ENCODE data around the gene ACOX3. TPM values are rescaled to one million over a fixed set of nuclear protein-coding genes. Genes with fewer than 3 reads are reported as not detected.

Gene ACOX3
- total and polyA plus RNA-seq, 2 of the 8 experiments (the other 6 are each of a cell fraction or from before 2014, with no cell fraction given) = 2.5 to 9.9 TPM

GRCh38 chr4:8376361-8377102 is 64.0 kb downstream of the ACOX3 start:
- H3K27ac ChIP-seq (ENCODE audit: low read depth, low read length) = no peak overlapping the region
- no peak overlapping the region for H2AK5ac ChIP-seq (ENCODE audit: low read depth, low read length)
- no peak overlapping the region for H3K23ac ChIP-seq (ENCODE audit: insufficient read length)
- peak overlapping the region; percentile 46; the same call in 1 of the 2 replicates for H2BK15ac ChIP-seq (ENCODE audit: low read length)
- H2BK20ac ChIP-seq (ENCODE audit: low read length) = no peak overlapping the region
- H2BK120ac ChIP-seq (replicated peaks; ENCODE audit: low read depth, low read length) = no peak overlapping the region
- H4K91ac ChIP-seq (replicated peaks; ENCODE audit: insufficient read length, low read length) = peak overlapping the region; percentile 52
- ChIA-PET CTCF (ENCODE audit: partially characterized antibody) (interaction anchor here (1.0 to 5.2 kb wide), 9 partner anchors 13 to 200 kb away, joined by 3 to 30 read pairs (median 5); no protein-coding TSS in a partner anchor), POLR2A (ENCODE audit: partially characterized antibody) (interaction anchor here (0.9 kb wide), 1 partner anchor 19 kb away, joined by 3 read pairs; no protein-coding TSS in a partner anchor)
- TF ChIP-seq ASH2L (IDR thresholded peaks at IDR 0.05; ENCODE audit: low read length) (no peak), SUZ12 (IDR thresholded peaks at IDR 0.05; ENCODE audit: low read length) (no peak), TEAD4 (IDR thresholded peaks at IDR 0.05; ENCODE audit: low read depth, low read length) (no peak), BRCA1 (IDR thresholded peaks at IDR 0.05; ENCODE audit: low read depth, low read length) (no peak)
- H3K4me3 ChIP-seq (ENCODE audit: extremely low read depth in 1 of 4, insufficient read depth in 2 of 4, low read depth in 3 of 4, low read length in 4 of 4) = no peak overlapping the region
- no peak overlapping the region for H3K56ac ChIP-seq (replicated peaks; ENCODE audit: insufficient read length, low read depth, low read length)
- H2AFZ ChIP-seq (ENCODE audit: low read length) = no peak overlapping the region
- no peaks in the 10 kb centered on the region for H3K79me2 ChIP-seq (ENCODE audit: control insufficient read depth in 1 of 2, insufficient read depth in 2 of 2, low read length in 2 of 2)
- H2BK5ac ChIP-seq (ENCODE audit: low read depth, low read length) = no peak overlapping the region
- H3K27me3 ChIP-seq (replicated peaks in 1 of 4; ENCODE audit: control insufficient read depth in 3 of 4, extremely low read depth in 1 of 4, insufficient read depth in 3 of 4, low read length in 3 of 4) = no peaks in the 10 kb centered on the region
- no peak overlapping the region for H4K5ac ChIP-seq (ENCODE audit: insufficient read length, low read depth, low read length)
- WGBS, 2 experiments (ENCODE audit: extremely low coverage in 1 of 2, insufficient coverage in 1 of 2, insufficient read length in 1 of 2, insufficient replicate concordance in 2 of 2, low coverage in 1 of 2, low lambda C conversion rate in 2 of 2, missing lambda C conversion rate in 1 of 2) = 79% methylated on average over 20 of the region's 20 CpGs; no CpG with 5 or more reads in 1 of the 2 experiments
- DNase-seq (ENCODE audit: low read depth in 1 of 2, low spot score in 2 of 2) (no peak), FAIRE-seq (no peak)
- no peak overlapping the region for H3K4me2 ChIP-seq (ENCODE audit: insufficient read depth in 1 of 2, low read depth in 2 of 2, low read length in 2 of 2)
- H3K9me3 ChIP-seq (ENCODE audit: insufficient read depth in 2 of 2, low read depth in 1 of 2, low read length in 1 of 2) = no peaks in the 10 kb centered on the region
- H4K8ac ChIP-seq (ENCODE audit: extremely low read depth, insufficient read depth, low read length) = peak overlapping the region; percentile 19; the same call in 1 of the 2 replicates
- no peak overlapping the region for H3K9ac ChIP-seq (replicated peaks in 1 of 4; ENCODE audit: extremely low read depth in 1 of 4, low read depth in 3 of 4, low read length in 3 of 4)
- H3K14ac ChIP-seq (ENCODE audit: insufficient read length) = no peak overlapping the region
- no peak overlapping the region; the same call in 1 of the 2 replicates for H3K18ac ChIP-seq (ENCODE audit: extremely low read depth, low read length)
- H3K4me1 ChIP-seq (replicated peaks in 1 of 4; ENCODE audit: control insufficient read depth in 3 of 4, insufficient read depth in 4 of 4, low read length in 3 of 4) = peaks cover 0 to 5% (median 2%) of the 10 kb centered on the region in 4 experiments; a peak in 3 of 7 replicates
- H4K20me1 ChIP-seq (replicated peaks in 1 of 2; ENCODE audit: control insufficient read depth in 1 of 2, insufficient read depth in 2 of 2, low read length in 2 of 2) = peaks cover 0 to 6% of the 10 kb centered on the region in 2 experiments
- no peaks in the 10 kb centered on the region for H3K36me3 ChIP-seq (ENCODE audit: control insufficient read depth in 2 of 4, insufficient read depth in 4 of 4, low read length in 3 of 4)
- no peaks in the 10 kb centered on the region for H3K23me2 ChIP-seq (ENCODE audit: low read depth, low read length)
- H3K4ac ChIP-seq (replicated peaks; ENCODE audit: insufficient read length, low read depth, low read length) = peak overlapping the region; percentile 77
- 0 out of 2 replicates have a peak overlapping the region, but pooled peaks have one; percentile 39 for H2BK12ac ChIP-seq (ENCODE audit: low read depth, low read length)
- H3K79me1 ChIP-seq (ENCODE audit: low read depth, low read length) = no peaks in the 10 kb centered on the region
